Keratinocyte (primary cell): Measurements from ENCODE around the gene NCAM2. TPM values are rescaled to one million over a fixed set of nuclear protein-coding genes. Genes with fewer than 3 reads are reported as not detected.

Experiments used
- DNase-seq: peaks from one replicate; pipeline ENCODE4 v3.0.0-alpha.2; 2011; ENCODE audit warnings: low read depth, missing footprints, low spot score
- FAIRE-seq: peaks from 2 replicates; lab custom pipeline; 2011; peaks lifted over from hg19 to GRCh38; lab: Jason Lieb, UNC
- H2AFZ ChIP-seq: 2 replicates; pipeline ENCODE4 v1.6.0; 2012; ENCODE audit warnings: low read length, control low read depth, inconsistent platforms; ENCODE audit not compliant: control insufficient read depth
- H3K27ac ChIP-seq: 2 replicates; pipeline ENCODE4 v1.5.1; 2011; ENCODE audit warnings: low read length; ENCODE audit not compliant: control insufficient read depth, insufficient read depth
- H3K27me3 ChIP-seq: 3 replicates; pipeline ENCODE4 v1.6.0; 2011; ENCODE audit warnings: low read length; ENCODE audit not compliant: control insufficient read depth, insufficient read depth; ENCODE audit errors: extremely low read depth
- H3K36me3 ChIP-seq, 2 experiments: 2 replicates in 1 of 2; 3 replicates in 1 of 2; pipeline ENCODE4 v1.5.1; 2011; ENCODE audit warnings: low read length in 2 of 2, mild to moderate bottlenecking in 1 of 2; ENCODE audit not compliant: control insufficient read depth in 2 of 2, insufficient read depth in 2 of 2; ENCODE audit errors: extremely low read depth in 1 of 2
- H3K4me1 ChIP-seq: 3 replicates; pipeline ENCODE4 v1.5.1; 2011; ENCODE audit warnings: low read length; ENCODE audit not compliant: control insufficient read depth, insufficient read depth; ENCODE audit errors: extremely low read depth
- H3K4me2 ChIP-seq: 3 replicates; pipeline ENCODE4 v1.6.0; 2011; ENCODE audit warnings: low read depth, low read length; ENCODE audit not compliant: control insufficient read depth, insufficient read depth; ENCODE audit errors: extremely low read depth
- H3K4me3 ChIP-seq, 3 experiments: fragments of 200-600 bp in 1 of 3; sonication (generic) in 1 of 3; 2 replicates in 2 of 3; 3 replicates in 1 of 3; pipeline ENCODE4 v1.5.1; 2011 to 2016; ENCODE audit warnings: low read length in 3 of 3, mild to moderate bottlenecking in 3 of 3, control low read depth in 2 of 3, inconsistent platforms in 1 of 3, low read depth in 1 of 3, mixed read lengths in 1 of 3, mixed run types in 1 of 3, moderate library complexity in 1 of 3; ENCODE audit not compliant: control insufficient read depth in 2 of 3, insufficient read depth in 2 of 3; ENCODE audit errors: extremely low read depth in 1 of 3
- H3K79me2 ChIP-seq: 2 replicates; pipeline ENCODE4 v1.6.0; 2012; ENCODE audit warnings: low read length; ENCODE audit not compliant: control insufficient read depth, insufficient read depth
- H3K9ac ChIP-seq: 3 replicates; pipeline ENCODE4 v1.6.0; 2011; ENCODE audit warnings: low read length; ENCODE audit not compliant: control insufficient read depth, insufficient read depth; ENCODE audit errors: extremely low read depth
- H3K9me1 ChIP-seq: 3 replicates; pipeline ENCODE4 v1.6.0; 2011; ENCODE audit warnings: low read length; ENCODE audit not compliant: control insufficient read depth, insufficient read depth; ENCODE audit errors: extremely low read depth
- H3K9me3 ChIP-seq: 2 replicates; pipeline ENCODE4 v1.5.1; 2012; ENCODE audit warnings: low read depth, low read length; ENCODE audit not compliant: control insufficient read depth
- H4K20me1 ChIP-seq: 3 replicates; pipeline ENCODE4 v1.6.0; 2011; ENCODE audit warnings: low read length; ENCODE audit not compliant: control insufficient read depth, insufficient read depth; ENCODE audit errors: extremely low read depth
- CTCF ChIP-seq, 3 experiments: IDR thresholded peaks in 1 of 3; conservative IDR thresholded peaks in 1 of 3; optimal IDR thresholded peaks in 1 of 3; 2 replicates in 2 of 3; 3 replicates in 1 of 3; pipeline versions ENCODE3 to v1.5.1; 2011; ENCODE audit warnings: low read length in 3 of 3, mild to moderate bottlenecking in 3 of 3, moderate library complexity in 2 of 3, control low read depth in 1 of 3, inconsistent platforms in 1 of 3; ENCODE audit not compliant: insufficient read depth in 2 of 3; ENCODE audit errors: extremely low read depth in 1 of 3
- EZH2 ChIP-seq: IDR thresholded peaks from one replicate; pipeline ENCODE4 v1.6.1; 2012; ENCODE audit warnings: inconsistent platforms, mild to moderate bottlenecking, low read length, moderate library complexity
- dilution Hi-C: fragments of 300-500 bp; cut with MboI; formaldehyde crosslinking; loops from one replicate; pipeline ENCODE4 v1.7.0; 2020; ENCODE audit warnings: low sequenced_read_pairs; ENCODE audit not compliant: extremely low pct_ligation_motif_present
- polyA plus RNA-seq, 5 experiments: library from polyadenylated mRNA; depleted of rRNA in 3 of 5; stranded (reverse) in 3 of 5; stranded (forward) in 1 of 5; unstranded in 1 of 5; fragments of >200 nt; gene quantifications; 1 replicate in 1 of 5; 2 replicates in 3 of 5; 3 replicates in 1 of 5; pipeline versions ENCODE4 v1.2.1 to v1.2.3, GENCODE V29; 2011 to 2012; ENCODE audit warnings: missing spikeins in 2 of 5, low read depth in 1 of 5, low replicate concordance in 1 of 5

NCAM2 gene
- polyA plus RNA-seq, 1 donor (not counting 4 experiments of a cell fraction or from before 2014, with no cell fraction given): 0.16 TPM

- no peak for TF ChIP-seq CTCF (optimal IDR thresholded peaks at IDR 0.05 in 1 of 3, IDR thresholded peaks at IDR 0.05 in 1 of 3, conservative IDR thresholded peaks at IDR 0.05 in 1 of 3; ENCODE audit: extremely low read depth in 1 of 3, insufficient read depth in 2 of 3, low read length in 3 of 3)
- Histone ChIP-seq H3K4me2 (no peak overlapping the region), H3K79me2 (no peaks in the 10 kb centered on the region), H3K9me1 (no peaks in the 10 kb centered on the region), H3K4me3 (no peak overlapping the region), H2AFZ (no peak overlapping the region), H3K27me3 (no peaks in the 10 kb centered on the region), H3K9ac (no peak overlapping the region), H3K27ac (no peak overlapping the region), H4K20me1 (no peaks in the 10 kb centered on the region), H3K9me3 (no peaks in the 10 kb centered on the region), H3K4me1 (no peaks in the 10 kb centered on the region), H3K36me3 (no peaks in the 10 kb centered on the region)
- dilution Hi-C loops: no loop called here
- FAIRE-seq (no peak), DNase-seq (no peak)
These were observed 297.1 kb downstream of the NCAM2 start for GRCh38 chr21:21295303-21295702.

DNA sequence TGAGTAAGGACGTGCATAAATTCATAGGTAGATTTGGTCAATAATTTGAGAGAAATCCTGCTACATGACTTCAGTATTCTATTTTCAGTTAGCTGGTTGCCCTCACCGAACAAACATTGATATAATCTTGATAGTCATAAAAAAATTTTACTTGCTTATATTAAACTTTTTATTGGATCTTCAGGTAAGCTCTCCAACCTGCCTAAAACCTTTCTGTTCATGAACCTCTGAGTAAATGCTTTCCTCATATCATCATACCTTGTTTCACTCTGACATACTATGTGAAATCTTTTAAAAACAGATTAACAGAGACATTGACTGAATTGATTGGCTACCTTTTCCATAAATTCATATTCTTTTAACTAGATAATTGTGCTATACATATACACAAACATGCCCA, 299.0 kb downstream of the NCAM2 start:
- FAIRE-seq (no peak), DNase-seq (no peak)
- Histone ChIP-seq H3K27ac (no peak overlapping the region), H4K20me1 (no peaks in the 10 kb centered on the region), H3K9ac (no peak overlapping the region), H3K4me2 (no peak overlapping the region), H3K79me2 (no peaks in the 10 kb centered on the region), H3K9me1 (no peaks in the 10 kb centered on the region), H3K27me3 (no peaks in the 10 kb centered on the region), H3K4me1 (no peaks in the 10 kb centered on the region), H2AFZ (no peak overlapping the region), H3K36me3 (no peaks in the 10 kb centered on the region), H3K4me3 (no peak overlapping the region), H3K9me3 (no peaks in the 10 kb centered on the region)
- no peak for TF ChIP-seq CTCF (optimal IDR thresholded peaks at IDR 0.05 in 1 of 3, IDR thresholded peaks at IDR 0.05 in 1 of 3, conservative IDR thresholded peaks at IDR 0.05 in 1 of 3; ENCODE audit: extremely low read depth in 1 of 3, insufficient read depth in 2 of 3, low read length in 3 of 3)
- TF ChIP-seq EZH2: no peak
- dilution Hi-C loops: no loop called here
